Medulla oblongata (tissue), 1 donor: ENCODE measurements around the gene PLCG2.
"Not testable (repeated sequence)": the region's sequence is repeated elsewhere in the genome, so short reads cannot be mapped to it uniquely, and the experiment has no call there.

Experiments used
- DNase-seq: peaks from one replicate; pipeline ENCODE4 v3.0.0-alpha.2; 2015; ENCODE audit errors: extremely low spot score

Gene PLCG2

DNA sequence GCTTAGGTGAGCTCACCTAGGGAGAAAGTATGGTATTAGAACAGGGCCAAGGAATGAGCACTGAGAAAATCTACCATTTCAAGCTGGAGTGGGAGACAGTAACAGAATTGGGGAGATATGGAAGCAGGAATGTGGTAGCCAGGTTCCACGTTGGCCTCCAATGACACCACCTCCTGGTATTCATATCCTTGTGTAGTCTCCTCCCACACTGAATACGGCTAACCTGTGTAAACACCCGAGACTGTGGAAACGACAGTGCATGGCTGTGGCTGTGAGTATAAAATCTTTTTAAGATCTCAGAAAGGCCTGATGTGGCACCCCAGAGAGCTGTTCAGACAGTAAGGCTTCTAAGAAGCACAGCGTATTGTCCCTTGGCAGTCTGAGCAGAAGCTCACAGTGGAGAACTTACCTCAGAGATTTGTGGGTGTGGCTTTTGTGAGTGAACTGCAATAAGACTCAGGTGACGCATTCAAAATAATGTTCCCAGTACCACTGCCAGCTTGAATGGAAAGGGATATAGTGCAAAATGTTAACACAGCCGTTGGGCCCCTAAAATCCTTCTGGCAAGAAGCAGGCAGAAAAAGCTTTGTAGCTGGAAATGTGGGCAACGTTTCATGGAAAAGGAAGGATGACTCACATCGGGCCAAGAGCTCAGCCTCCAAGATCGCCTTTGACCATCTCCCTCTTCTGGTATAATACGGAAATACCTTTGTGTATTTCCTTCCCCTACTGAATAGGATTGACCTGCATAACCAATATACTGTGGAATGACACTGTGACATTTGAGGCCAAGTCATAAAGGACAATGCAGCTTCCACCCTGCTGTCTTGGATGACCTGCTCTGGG is 217.8 kb downstream of the PLCG2 start:
- no peak for DNase-seq

DNA sequence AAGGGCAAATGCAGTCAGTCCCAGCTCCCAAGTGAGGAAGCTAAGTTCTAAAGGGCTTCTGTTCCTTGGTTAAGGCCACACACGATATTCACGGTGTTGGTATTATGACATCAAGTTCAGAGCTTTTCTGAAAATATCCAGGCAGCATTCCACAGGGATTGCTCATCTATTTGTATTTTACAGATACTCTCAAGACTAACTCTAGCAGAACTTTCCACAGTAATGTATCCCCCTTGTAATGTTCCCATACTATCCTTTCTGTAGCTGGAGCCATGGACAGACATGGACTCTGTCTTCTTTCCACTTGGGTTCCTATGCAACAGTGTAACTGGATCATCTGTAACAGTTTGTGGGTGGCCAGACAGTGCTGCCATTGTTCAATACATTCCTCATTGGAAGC is 218.6 kb downstream of the PLCG2 start:
- no peak for DNase-seq

DNA sequence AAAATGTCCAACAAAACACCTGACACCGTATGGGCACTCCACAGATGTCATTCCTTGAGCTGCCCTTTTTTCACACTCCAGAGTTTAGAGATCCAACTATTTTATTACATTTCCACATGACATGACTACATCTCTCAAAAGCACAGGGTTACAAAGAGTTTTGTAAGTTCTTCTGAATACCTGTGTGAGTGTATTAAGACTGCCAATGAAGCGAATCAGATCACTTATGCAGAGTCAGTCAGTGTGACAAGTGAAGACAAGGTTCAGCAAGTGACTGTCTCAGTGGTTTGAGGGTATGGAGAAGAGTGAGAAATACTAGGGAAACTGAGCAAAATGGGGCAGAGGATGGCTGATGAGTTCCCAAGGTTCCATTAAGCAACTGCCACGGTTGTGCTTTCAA is 223.7 kb downstream of the PLCG2 start:
- DNase-seq, result no peak

DNA sequence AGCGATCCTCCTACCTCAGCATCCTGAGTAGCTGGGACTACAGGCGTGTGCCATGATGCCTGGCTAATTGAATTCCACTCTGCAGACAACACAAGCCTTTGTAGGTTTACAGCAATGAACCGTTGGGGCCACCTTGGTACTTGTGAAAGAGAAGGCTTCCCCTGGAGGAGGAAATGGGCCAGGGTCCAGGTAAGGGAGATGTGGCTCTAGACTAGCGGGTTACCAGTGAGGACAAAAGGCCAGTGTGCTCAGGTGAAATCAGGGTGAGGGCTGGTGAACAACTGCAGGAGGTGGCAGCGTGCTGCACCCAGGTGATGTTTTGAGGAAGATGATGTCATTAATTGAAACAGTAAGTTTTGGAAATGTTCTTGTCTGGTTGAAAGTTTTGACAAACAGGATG is 225.5 kb downstream of the PLCG2 start:
- DNase-seq, result no peak

DNA sequence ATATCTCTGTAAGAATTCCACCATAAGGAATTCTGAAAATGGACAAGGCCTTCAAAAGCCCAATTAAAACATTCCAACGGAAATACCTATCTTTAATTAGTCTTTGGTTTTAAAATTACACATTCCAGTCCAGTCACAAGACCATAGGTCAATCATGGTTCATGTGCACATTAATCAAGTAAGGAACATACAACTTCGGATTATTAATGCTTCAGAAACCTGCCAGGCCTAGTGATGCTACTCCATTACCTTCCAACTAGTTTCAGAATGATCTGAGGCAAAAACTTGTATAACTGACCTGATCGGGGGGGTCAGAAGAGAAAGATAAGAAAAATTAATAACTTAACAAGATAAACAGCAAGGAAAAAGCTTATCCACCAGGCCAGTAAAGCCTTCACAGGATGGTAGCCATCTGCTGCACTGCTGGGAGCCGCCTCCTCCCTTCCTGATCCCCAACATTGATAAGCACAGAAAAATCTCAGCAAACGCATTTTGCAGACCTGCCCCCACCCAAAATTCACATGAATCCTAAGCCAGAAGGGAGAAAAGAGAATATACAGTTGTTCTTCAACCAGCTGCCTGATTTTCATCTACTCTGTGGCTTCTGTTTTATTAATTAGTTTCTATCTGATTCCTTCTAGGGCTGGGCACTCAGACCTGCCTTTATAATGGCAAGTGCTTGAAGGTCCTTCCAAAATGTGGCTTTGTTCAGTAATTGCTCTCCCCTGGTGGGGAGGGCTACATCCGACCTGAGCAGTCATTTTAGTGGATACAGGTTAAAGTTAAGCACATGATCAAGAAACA is 226.1 kb downstream of the PLCG2 start:
- no peak for DNase-seq

DNA sequence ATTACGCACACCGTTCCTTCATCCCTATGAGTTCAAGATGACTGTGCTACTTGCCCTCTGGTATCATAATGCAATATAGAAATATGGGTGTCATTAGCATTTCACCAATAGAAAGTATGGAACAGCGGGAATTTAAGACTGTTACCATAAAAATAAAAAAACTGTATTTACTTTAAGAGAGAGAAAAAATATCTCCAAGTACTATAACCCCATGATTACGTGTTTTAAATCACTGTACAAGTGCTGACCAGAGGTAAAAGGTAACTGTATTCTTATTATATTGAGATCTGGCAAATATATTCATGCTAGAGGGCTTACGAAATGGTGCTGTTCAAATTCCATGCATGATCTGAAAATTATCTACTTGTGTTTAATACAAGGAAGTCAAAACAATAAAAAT is 226.9 kb downstream of the PLCG2 start:
- DNase-seq, result no peak

DNA sequence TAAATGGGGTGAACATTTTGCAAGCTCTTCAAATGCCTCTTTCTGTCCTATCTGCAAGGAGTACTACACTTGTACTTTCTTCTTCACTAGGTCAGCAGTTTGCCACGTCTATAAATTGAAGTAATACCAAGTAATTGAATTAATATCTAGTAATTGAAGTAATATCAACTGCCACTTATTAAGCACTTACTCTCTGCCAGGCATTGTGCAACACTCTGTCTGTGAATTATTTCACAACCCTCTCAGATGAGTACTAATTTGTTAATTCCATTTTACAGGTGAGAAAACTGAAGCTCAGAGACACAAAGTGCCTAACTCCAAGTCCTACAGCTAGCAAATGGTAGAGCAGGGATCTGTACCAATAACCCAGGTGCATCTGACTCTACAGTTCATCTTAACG is 228.1 kb downstream of the PLCG2 start:
- DNase-seq, result no peak

DNA sequence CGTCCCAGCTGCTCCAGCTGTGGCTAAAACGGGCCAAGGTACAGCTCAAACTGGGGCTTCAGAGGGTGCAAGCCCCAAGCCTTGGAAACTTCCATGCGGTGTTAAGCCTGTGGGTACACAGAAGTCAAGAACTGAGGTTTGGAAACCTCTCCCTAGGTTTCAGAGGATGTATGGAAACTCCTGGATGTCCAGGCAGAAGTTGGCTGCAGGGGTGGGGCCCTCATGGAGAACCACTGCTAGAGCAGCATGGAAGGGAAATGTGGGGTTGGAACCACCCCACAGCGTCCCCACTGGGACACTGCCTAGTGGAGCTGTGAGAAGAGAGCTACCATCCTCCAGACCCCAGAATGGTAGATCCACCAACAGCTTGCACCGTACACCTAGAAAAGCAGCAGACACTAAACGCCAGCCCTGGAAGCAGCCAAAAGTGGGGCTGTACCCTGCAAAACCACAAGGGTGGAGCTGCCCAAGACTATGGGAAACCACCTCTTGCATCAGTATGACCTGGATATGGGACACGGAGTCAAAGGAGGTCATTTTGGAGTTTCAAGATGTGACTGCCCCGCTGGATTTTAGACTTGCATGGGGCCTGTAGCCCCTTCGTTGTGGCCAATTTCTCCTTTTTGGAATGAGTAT is 230.0 kb downstream of the PLCG2 start:
- no peak for DNase-seq

DNA sequence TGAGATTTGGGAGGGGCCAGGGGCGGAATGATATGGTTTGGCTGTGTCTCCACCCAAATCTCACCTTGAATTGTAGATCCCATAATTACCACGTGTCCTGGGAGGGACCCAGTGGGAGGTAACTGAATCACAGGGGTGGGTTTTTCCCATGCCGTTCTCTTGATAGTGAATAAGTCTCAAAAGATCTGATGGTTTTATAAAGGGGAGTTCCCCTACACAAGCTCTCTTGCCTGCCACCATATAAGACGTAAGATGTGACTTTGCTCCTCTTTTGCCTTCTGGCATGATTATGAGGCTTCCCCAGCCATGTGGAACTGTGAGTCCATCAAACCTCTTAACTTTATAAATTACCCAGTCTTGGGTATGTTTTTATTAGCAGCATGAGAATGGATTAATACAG is 230.7 kb downstream of the PLCG2 start:
- not testable (repeated sequence) for DNase-seq

DNA sequence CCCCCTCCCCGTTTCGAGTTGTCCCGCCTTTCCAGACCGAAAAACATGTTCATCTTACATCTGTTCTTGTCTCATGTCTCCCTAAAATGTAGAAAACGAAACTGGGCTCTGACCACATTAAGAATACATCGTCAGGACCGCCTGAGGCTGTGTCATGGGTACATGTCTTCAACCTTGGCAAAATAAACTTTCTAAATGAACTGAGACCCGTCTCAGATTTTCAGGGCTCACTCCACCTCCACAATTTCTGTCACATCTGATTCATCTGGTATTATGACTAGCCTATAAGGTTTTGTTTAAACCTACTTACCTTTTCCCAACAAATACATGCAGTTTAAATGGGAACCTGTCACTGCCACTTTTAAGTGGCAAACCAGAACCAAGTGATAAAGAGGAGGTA is 231.6 kb downstream of the PLCG2 start:
- DNase-seq, result no peak

DNA sequence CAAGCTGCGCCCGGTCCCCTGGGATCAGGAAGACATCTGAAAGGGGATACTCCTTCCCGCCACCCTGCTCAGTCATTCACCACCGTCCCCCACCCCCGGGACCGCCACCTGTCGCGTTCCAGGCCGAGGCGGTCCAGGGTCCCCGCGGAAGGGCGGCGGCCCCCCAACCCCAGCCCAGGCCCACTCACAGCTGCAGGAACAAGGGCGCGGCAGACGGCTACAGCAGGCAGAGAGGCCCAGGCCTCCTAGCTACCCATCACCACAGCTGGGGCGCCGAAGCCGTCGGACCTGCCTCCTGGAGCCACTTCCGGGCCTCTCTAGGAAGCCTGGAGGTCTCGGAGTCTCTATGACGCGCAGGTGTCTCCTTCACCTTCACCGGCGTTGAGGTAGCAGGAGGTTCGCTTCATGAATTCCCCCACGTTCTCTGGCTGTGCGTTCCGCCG is 232.1 kb downstream of the PLCG2 start, which contains the start of gene SDR42E1:
SDR42E1 (minus strand) TSS at position 272 of the 443 bp plus-strand sequence. CDS start 10,612 bp downstream, outside the sequence.
- DNase-seq, result no peak
